ENCODE measurements around the gene NUAK2.

NUAK2 gene

DNA sequence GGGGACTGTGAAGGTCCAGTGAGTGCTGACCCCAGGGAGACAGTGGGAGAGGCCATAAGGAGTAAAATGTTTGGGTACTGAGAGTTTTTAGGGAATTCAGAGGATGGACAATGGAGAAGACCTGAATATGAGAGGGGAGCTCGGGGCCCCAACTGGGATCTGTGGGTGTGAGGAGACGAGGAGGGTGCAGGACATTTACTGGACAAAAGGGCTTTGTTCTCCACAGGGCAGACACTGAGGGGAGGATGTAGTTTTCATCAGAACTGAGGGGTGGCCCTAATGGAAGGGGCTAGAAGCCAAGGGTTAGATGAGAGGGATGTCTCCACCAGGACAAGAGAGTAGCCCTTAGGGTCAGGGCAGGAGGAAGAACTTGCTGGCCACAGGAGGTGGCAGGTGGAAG, 63.8 kb downstream of the NUAK2 start:
- Histone ChIP-seq H3K4me3 (ENCODE audit: insufficient read depth, low read depth, low read length, poor library complexity, severe bottlenecking) (no peak overlapping the region), H3K4me1 (ENCODE audit: control insufficient read depth, insufficient read depth, low read length, poor library complexity, severe bottlenecking) (no peaks in the 10 kb centered on the region), H3K36me3 (ENCODE audit: control insufficient read depth, insufficient read depth, low read length) (no peaks in the 10 kb centered on the region), H3K27me3 (replicated peaks; ENCODE audit: control insufficient read depth, insufficient read depth, low read length, poor library complexity, severe bottlenecking) (no peaks in the 10 kb centered on the region), H3K27ac (ENCODE audit: insufficient read depth, low read length, poor library complexity, severe bottlenecking) (no peak overlapping the region), H3K9me3 (ENCODE audit: control insufficient read depth, low read length) (no peaks in the 10 kb centered on the region)
- no peak for DNase-seq

DNA sequence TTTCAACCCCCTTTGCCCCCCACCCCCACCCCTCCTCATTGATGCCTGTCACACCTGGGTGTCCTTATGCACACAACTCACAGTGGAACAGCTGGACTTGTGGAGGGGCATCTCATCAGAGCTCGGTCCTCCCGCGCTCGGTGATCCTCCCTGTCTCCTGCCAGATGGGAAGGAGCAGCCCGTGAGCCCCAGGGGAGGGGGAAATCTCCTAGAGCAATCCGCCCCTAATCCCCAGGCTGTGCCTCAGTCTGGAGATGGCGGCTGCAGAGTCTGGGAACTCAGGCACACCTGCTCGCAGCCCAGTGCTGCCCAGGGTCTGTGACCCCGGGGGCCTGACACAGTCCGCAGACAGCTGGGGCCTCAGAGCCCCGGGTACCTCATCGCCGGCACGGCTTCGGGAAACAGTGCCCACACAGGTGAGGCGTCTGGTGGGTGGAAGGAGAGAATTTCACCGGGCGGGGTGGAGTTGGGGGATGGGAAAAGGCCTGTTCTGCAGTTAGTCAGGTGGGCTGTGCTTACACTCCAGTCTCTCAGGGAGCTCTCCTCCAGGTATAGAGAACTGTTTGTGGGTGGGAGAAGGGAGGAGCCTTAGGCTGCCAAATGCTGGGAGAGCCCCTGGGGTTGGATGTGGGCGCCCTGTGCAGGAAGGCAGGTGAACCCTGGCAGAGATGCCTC, 64.5 kb downstream of the NUAK2 start:
- DNase-seq, result no peak
- no peaks in the 10 kb centered on the region for H3K9me3 ChIP-seq (ENCODE audit: control insufficient read depth, low read length)
- H3K4me1 ChIP-seq (ENCODE audit: control insufficient read depth, insufficient read depth, low read length, poor library complexity, severe bottlenecking), result no peaks in the 10 kb centered on the region
- H3K36me3 ChIP-seq (ENCODE audit: control insufficient read depth, insufficient read depth, low read length), result no peaks in the 10 kb centered on the region
- no peak overlapping the region for H3K27ac ChIP-seq (ENCODE audit: insufficient read depth, low read length, poor library complexity, severe bottlenecking)
- H3K4me3 ChIP-seq (ENCODE audit: insufficient read depth, low read depth, low read length, poor library complexity, severe bottlenecking), result no peak overlapping the region
- no peaks in the 10 kb centered on the region for H3K27me3 ChIP-seq (replicated peaks; ENCODE audit: control insufficient read depth, insufficient read depth, low read length, poor library complexity, severe bottlenecking)

DNA sequence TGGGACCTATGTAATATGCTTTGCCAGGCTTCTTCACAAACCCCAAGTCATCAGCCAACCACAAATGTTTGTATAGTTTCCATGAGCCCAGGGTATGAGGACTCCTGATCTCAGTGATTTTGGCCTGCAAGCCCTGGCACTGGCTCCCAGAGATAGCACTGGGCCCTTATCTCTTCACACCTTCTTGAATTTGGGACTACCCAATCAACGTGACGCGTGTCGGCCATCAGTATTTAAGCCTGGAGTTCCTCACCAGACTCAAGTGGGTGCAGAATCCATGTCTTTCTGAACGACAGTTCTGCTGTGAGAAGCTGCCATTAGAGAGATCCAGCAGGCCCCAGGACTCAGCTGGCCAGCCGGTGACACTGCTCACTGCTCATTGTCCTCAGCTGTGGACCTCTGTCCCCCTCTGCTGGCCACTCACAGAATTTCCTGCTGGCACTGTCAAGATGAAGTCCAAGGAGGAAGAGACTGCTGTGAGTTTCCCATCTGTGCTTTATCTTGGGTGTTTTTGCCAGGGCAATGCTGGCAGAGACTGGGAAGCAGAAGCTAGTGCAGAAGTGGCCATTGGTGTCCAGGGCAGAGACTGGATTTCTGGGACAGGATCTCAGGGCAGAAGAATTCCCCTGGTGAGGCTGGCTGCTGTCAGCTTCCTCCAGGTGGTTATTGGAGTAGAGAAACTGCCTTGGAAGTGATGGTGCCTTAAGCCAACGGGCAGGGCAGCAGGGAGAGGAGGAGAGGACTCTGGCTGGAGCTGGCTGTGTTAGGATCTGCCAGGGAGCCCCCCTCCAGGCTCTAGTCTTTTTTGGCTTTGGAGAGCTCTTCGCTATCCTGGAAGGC, 65.4 kb downstream of the NUAK2 start:
- peak; percentile 61 to 69 (median 63) for DNase-seq
- no peak overlapping the region for H3K27ac ChIP-seq (ENCODE audit: insufficient read depth, low read length, poor library complexity, severe bottlenecking)
- H3K4me1 ChIP-seq (ENCODE audit: control insufficient read depth, insufficient read depth, low read length, poor library complexity, severe bottlenecking), result no peaks in the 10 kb centered on the region
- H3K4me3 ChIP-seq (ENCODE audit: insufficient read depth, low read depth, low read length, poor library complexity, severe bottlenecking), result no peak overlapping the region
- no peaks in the 10 kb centered on the region for H3K27me3 ChIP-seq (replicated peaks; ENCODE audit: control insufficient read depth, insufficient read depth, low read length, poor library complexity, severe bottlenecking)
- H3K36me3 ChIP-seq (ENCODE audit: control insufficient read depth, insufficient read depth, low read length), result no peaks in the 10 kb centered on the region
- H3K9me3 ChIP-seq (ENCODE audit: control insufficient read depth, low read length), result no peaks in the 10 kb centered on the region
